GM10847 (cell line): ENCODE results near the gene ILK.
A peak's percentile ranks its signal among the peaks of the same experiment; 100 is the strongest.

ENCODE experiments used
- POLR2A ChIP-seq: IDR thresholded peaks from 2 replicates; pipeline ENCODE4 v1.6.1; 2011; ENCODE audit not compliant: insufficient read length; ENCODE audit errors: extremely low read depth

Gene ILK

DNA sequence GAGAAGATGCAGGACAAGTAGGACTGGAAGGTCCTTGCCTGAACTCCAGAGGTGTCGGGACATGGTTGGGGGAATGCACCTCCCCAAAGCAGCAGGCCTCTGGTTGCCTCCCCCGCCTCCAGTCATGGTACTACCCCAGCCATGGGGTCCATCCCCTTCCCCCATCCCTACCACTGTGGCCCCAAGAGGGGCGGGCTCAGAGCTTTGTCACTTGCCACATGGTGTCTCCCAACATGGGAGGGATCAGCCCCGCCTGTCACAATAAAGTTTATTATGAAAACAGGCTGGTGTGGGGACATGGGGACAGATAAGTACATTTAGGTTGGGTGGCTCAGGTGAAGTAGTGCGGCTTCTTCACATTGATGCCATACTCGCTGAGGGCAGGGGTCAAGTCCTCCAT, 7.0 kb downstream of the ILK start:
- TF ChIP-seq POLR2A = no peak

GRCh38 chr11:6611092-6611962, 7.8 kb downstream of the ILK start:
- TF ChIP-seq POLR2A = no peak

- TF ChIP-seq POLR2A = no peak
Observed at GRCh38 chr11:6611963-6612212, 8.3 kb downstream of the ILK start.

DNA sequence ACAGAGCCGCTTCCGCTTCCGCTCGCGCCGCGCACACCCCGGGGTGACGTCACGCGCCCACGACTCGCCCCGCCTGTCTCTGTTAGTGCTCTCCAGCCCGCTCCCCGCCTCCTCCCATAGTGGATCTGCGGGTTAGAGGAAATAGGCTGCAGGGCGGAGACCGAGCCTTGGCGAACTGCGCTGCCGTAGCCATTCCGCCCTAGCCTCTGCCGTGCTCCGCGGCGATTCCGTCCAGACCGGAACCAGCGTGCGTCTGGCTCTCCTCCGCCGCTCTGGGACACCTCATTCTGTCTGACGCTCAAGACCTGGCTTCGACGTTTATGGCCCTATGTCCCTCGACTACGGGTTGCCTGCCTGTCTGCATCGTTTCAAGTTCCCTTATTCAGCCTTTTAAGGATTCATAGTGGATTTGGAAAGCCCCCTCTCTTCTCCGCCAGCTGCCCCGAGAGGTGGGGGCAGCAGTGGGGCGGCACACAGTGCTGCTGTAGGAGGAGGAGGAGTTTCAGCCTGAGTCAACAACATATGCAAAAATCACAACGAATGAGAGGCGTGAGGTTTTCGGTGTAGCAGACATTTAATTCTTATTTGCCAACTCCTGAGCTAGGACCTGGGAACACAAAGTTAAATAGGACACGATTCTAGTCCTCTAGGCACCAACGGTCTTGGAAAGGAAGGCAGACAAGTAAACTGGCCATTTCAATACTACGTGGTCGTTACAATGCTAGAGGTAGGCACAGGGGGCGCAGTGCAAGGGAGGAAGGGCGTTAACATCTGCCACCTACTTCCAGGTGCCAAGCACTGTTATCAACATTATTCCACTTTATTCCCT, 8.9 kb downstream of the ILK start, which contains the start of gene TAF10:
TSS of gene TAF10 (minus strand) at position 4 of the 829 bp plus-strand sequence. CDS start 27 bp downstream, outside the sequence.
- peak; percentile 90 for TF ChIP-seq POLR2A

GRCh38 chr11:6613496-6613895, 9.9 kb downstream of the ILK start:
- TF ChIP-seq POLR2A = no peak

DNA sequence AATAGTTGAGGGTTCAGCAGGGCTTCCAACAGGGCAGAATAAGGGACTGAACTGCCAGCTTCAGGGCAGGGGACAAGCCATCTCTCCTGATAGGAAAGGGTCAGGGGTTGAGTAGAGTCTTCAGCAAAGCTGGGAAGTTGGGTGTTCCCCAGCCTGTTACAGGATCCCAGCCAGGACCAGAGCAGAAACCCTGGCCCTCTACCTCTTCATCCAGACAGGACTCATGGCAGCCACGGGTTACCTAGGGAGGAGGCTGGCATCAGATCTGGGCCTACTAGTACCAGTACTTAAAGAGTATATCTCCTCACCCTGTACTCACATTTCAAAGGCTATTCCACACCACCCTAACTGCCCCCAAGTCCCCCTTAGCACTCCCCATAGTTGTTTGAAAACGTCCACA, 10.9 kb downstream of the ILK start:
- no peak for TF ChIP-seq POLR2A

GRCh38 chr11:6615046-6615445, 11.5 kb downstream of the ILK start:
- TF ChIP-seq POLR2A = no peak

GRCh38 chr11:6615882-6616585, 12.5 kb downstream of the ILK start:
- no peak for TF ChIP-seq POLR2A

GRCh38 chr11:6616596-6617250, 13.1 kb downstream of the ILK start:
- no peak for TF ChIP-seq POLR2A

DNA sequence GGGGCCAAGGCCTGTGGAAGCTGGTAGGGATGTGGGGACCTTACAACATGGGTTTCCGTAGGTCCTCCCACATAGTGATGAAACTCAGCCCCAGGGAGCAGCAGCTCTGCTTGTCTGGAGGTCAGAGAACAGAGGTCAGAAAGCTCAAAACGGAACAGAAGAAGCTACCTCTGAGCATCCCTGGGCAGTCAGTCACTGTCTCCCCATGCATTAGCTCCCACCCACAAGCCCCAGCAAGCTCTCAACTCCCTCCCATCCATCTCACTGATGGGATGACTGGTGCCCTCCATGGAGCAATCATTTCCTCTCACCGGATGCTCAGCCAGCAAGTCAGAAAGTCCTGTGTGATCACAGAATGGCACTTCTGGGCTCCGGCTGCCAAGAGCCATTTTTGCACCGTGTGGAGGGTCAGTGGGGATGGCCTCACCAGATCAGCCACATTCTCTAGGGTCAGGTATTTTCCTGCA, 13.8 kb downstream of the ILK start:
- TF ChIP-seq POLR2A = no peak

GRCh38 chr11:6618117-6619003, 14.8 kb downstream of the ILK start:
- TF ChIP-seq POLR2A = no peak

GRCh38 chr11:6619004-6619745, 15.6 kb downstream of the ILK start, which contains the start of gene TPP1:
TPP1 (minus strand) TSS chr11:6619422; CDS start chr11:6619400, 22 bp downstream.
- peak; percentile 48 for TF ChIP-seq POLR2A

DNA sequence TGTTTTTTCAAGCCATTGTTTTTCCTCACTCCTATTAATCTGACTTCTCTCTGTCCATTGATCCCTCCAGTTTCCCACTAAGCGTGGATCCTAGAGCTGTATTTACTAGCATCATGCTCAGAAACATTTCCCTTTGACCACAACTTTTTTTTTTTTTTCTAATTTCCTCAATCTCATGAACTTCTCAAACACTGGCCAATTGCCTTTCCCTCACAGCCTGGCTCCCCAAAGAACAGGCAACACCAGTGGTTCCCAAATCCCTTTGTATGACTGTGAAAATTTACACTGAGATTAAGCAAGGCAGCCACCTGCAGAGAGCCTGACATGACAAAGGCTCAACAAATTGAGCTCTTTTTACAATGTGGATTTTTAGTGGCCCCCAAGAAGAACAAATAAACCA, 17.1 kb downstream of the ILK start:
- no peak for TF ChIP-seq POLR2A
